ENCODE data around the gene USF1. TPM values are rescaled to one million over a fixed set of nuclear protein-coding genes. Genes with fewer than 3 reads are reported as not detected.

Gene USF1
- total RNA-seq, 1 experiment from 2014 or later: 59.2 TPM

GRCh38 chr1:161038523-161039153 lies 7.1 kb downstream of the USF1 start, which contains the start of gene TSTD1:
TSS of gene TSTD1 (minus strand) at chr1:161038964. CDS start at chr1:161038889, 75 bp downstream.
- peak within 1 kb of the TSS; percentile 16 for H3K9ac ChIP-seq (ENCODE audit: extremely low read depth, insufficient read length, low read length)
- no peak within 1 kb of the TSS for H2AK5ac ChIP-seq (ENCODE audit: insufficient read length, low read length)
- H3K23ac ChIP-seq (ENCODE audit: insufficient read length, low read depth, low read length): no peak within 1 kb of the TSS
- Mint-ChIP-seq H3K36me3 (ENCODE audit: insufficient read depth in 1 of 3, low read depth in 3 of 3) (peaks cover 32 to 49% (median 40%) of the 10 kb centered on the region in 3 experiments; a peak in 6 of 7 replicates), H3K9me3 (no peaks in the 10 kb centered on the region; a peak in 1 of 5 replicates), H3K4me1 (peaks cover 19 to 36% of the 10 kb centered on the region in 2 experiments), H3K27ac (peak within 1 kb of the TSS; percentile 94 to 97 (median 94); a peak in 6 of 7 replicates), H3K27me3 (ENCODE audit: low read depth) (no peaks in the 10 kb centered on the region; the same call in 1 of the 2 replicates), H3K4me3 (peak within 1 kb of the TSS; percentile 88 to 91)
- DNase-seq: peak; percentile 87
- H3K56ac ChIP-seq (ENCODE audit: insufficient read length, low read depth, low read length): no peak within 1 kb of the TSS
- H2BK120ac ChIP-seq (ENCODE audit: low read depth, low read length, poor library complexity, severe bottlenecking): no peak within 1 kb of the TSS
- no peak within 1 kb of the TSS for H2BK5ac ChIP-seq (ENCODE audit: insufficient read length, low read length)
- no peak within 1 kb of the TSS for H4K91ac ChIP-seq (ENCODE audit: insufficient read length, low read depth, low read length)
- H3K4me2 ChIP-seq (ENCODE audit: insufficient read depth, insufficient read length, low read length): peak within 1 kb of the TSS; percentile 54
- peaks cover 7% of the 10 kb centered on the region for H3K23me2 ChIP-seq (ENCODE audit: insufficient read length, low read depth, low read length, poor library complexity, severe bottlenecking)
- no peak within 1 kb of the TSS for H3K27ac ChIP-seq (ENCODE audit: insufficient read length, low read depth, low read length)
- H4K5ac ChIP-seq (ENCODE audit: insufficient read length, low read depth, low read length): no peak within 1 kb of the TSS
- TF ChIP-seq, protein P1, sequence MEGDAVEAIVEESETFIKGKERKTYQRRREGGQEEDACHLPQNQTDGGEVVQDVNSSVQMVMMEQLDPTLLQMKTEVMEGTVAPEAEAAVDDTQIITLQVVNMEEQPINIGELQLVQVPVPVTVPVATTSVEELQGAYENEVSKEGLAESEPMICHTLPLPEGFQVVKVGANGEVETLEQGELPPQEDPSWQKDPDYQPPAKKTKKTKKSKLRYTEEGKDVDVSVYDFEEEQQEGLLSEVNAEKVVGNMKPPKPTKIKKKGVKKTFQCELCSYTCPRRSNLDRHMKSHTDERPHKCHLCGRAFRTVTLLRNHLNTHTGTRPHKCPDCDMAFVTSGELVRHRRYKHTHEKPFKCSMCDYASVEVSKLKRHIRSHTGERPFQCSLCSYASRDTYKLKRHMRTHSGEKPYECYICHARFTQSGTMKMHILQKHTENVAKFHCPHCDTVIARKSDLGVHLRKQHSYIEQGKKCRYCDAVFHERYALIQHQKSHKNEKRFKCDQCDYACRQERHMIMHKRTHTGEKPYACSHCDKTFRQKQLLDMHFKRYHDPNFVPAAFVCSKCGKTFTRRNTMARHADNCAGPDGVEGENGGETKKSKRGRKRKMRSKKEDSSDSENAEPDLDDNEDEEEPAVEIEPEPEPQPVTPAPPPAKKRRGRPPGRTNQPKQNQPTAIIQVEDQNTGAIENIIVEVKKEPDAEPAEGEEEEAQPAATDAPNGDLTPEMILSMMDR (conservative IDR thresholded peaks at IDR 0.05): no peak; the same call in 2 of the 3 replicates
- no peaks in the 10 kb centered on the region for H3K27me3 ChIP-seq (ENCODE audit: insufficient read depth, low read length)
- no peak within 1 kb of the TSS for H2BK12ac ChIP-seq (ENCODE audit: insufficient read length, low read depth, low read length)
- H3K9me3 ChIP-seq (ENCODE audit: control insufficient read depth, low read depth, low read length): no peaks in the 10 kb centered on the region
- no peak within 1 kb of the TSS for H3K18ac ChIP-seq (ENCODE audit: insufficient read length, low read depth, low read length)
- H3K4me1 ChIP-seq (ENCODE audit: insufficient read depth, low read length): peaks cover 2% of the 10 kb centered on the region
- no peak within 1 kb of the TSS for H2BK20ac ChIP-seq (ENCODE audit: low read depth, low read length, poor library complexity, severe bottlenecking)
- H3K79me2 ChIP-seq (ENCODE audit: insufficient read depth, low read length): no peaks in the 10 kb centered on the region; the same call in 1 of the 2 replicates
- no peaks in the 10 kb centered on the region for H4K20me1 ChIP-seq (ENCODE audit: control insufficient read depth, insufficient read depth, insufficient read length)
- no peak within 1 kb of the TSS for H3K4ac ChIP-seq (ENCODE audit: low read depth, low read length)
- H2BK15ac ChIP-seq (ENCODE audit: low read depth, low read length): no peak within 1 kb of the TSS
- no peak within 1 kb of the TSS for H3T11ph ChIP-seq (ENCODE audit: low read length)
- H2AFZ ChIP-seq (ENCODE audit: low read length): no peak within 1 kb of the TSS
- no CpG with 5 or more reads among the region's 54 CpGs for WGBS (ENCODE audit: extremely low coverage, insufficient read length, low lambda C conversion rate)
- no peaks in the 10 kb centered on the region for H3K79me1 ChIP-seq (ENCODE audit: insufficient read depth, low read depth, low read length, poor library complexity, severe bottlenecking)
- no peak within 1 kb of the TSS for H4K8ac ChIP-seq (replicated peaks; ENCODE audit: insufficient read length, low read depth, low read length)
- peak within 1 kb of the TSS; percentile 6; the same call in 1 of the 2 replicates for H3K14ac ChIP-seq (ENCODE audit: insufficient read depth, low read length)
